Hindlimb muscle (tissue), 1 donor: ENCODE measurements around the gene CLDND2. TPM values are rescaled to one million over a fixed set of nuclear protein-coding genes. Genes with fewer than 3 reads are reported as not detected.

Source experiments
- DNase-seq: peaks from one replicate; pipeline ENCODE4 v3.0.0-alpha.2; 2013
- polyA plus RNA-seq: library from polyadenylated mRNA; unstranded; fragments of 120-200 nt; gene quantifications from one replicate; pipeline ENCODE4 v1.2.1, GENCODE V29; 2013; ENCODE audit not compliant: insufficient read length

Gene CLDND2
- polyA plus RNA-seq, 1 donor, result 2.2 TPM

GRCh38 chr19:51330366-51330765 lies 38.4 kb downstream of the CLDND2 start:
- no peak for DNase-seq

GRCh38 chr19:51329411-51329810 lies 39.4 kb downstream of the CLDND2 start:
- DNase-seq, result no peak

GRCh38 chr19:51327066-51328001 lies 41.5 kb downstream of the CLDND2 start:
- DNase-seq, result peak; percentile 32

GRCh38 chr19:51326216-51327065 lies 42.4 kb downstream of the CLDND2 start:
- no peak for DNase-seq

GRCh38 chr19:51325161-51325976 lies 43.4 kb downstream of the CLDND2 start:
- no peak for DNase-seq

- DNase-seq, result no peak
Measured at GRCh38 chr19:51324167-51324481, 44.7 kb downstream of the CLDND2 start.

- DNase-seq, result no peak
Measured at GRCh38 chr19:51323481-51324166, 45.2 kb downstream of the CLDND2 start.

GRCh38 chr19:51321799-51322198 lies 47.0 kb downstream of the CLDND2 start:
- no peak for DNase-seq

GRCh38 chr19:51320280-51320657 lies 48.5 kb downstream of the CLDND2 start:
- DNase-seq, result no peak

GRCh38 chr19:51319649-51320279 lies 49.0 kb downstream of the CLDND2 start:
- DNase-seq, result no peak

GRCh38 chr19:51318687-51319648 lies 49.8 kb downstream of the CLDND2 start:
- DNase-seq, result no peak

GRCh38 chr19:51317968-51318367 lies 50.8 kb downstream of the CLDND2 start:
- no peak for DNase-seq

- DNase-seq, result no peak
Measured at GRCh38 chr19:51317376-51317775, 51.4 kb downstream of the CLDND2 start.

Other genes starting within 250 kb of the CLDND2 start
- gene SIGLEC9, start 244.1 kb downstream of the CLDND2 start, polyA plus RNA-seq, result 1.1 TPM
- gene SIGLEC7, start 226.7 kb downstream of the CLDND2 start, polyA plus RNA-seq, result 0.76 TPM
- 4.1 TPM for gene CD33, start 143.9 kb downstream of the CLDND2 start, polyA plus RNA-seq
- not detected for gene SIGLECL1, start 117.9 kb downstream of the CLDND2 start, polyA plus RNA-seq
- gene IGLON5, start 57.4 kb downstream of the CLDND2 start, polyA plus RNA-seq, result 0.08 TPM
- 1.3 TPM for gene VSIG10L, start 26.9 kb downstream of the CLDND2 start, polyA plus RNA-seq
- gene ETFB, start 2.6 kb downstream of the CLDND2 start, polyA plus RNA-seq, result 50.3 TPM
- 2.8 TPM for gene NKG7, start 3.7 kb upstream of the CLDND2 start, polyA plus RNA-seq
- not detected for gene LIM2, start 19.0 kb upstream of the CLDND2 start, polyA plus RNA-seq
- gene C19orf84, start 21.6 kb upstream of the CLDND2 start, polyA plus RNA-seq, result not detected
- 1.7 TPM for gene SIGLEC10, start 48.6 kb upstream of the CLDND2 start, polyA plus RNA-seq
- 0.10 TPM for gene SIGLEC8, start 89.5 kb upstream of the CLDND2 start, polyA plus RNA-seq
- gene CEACAM18, start 109.5 kb upstream of the CLDND2 start, polyA plus RNA-seq, result not detected
- 0.22 TPM for gene SIGLEC12, start 132.8 kb upstream of the CLDND2 start, polyA plus RNA-seq
- gene SIGLEC6, start 162.7 kb upstream of the CLDND2 start, polyA plus RNA-seq, result not detected
- 6.6 TPM for gene ZNF175, start 202.3 kb upstream of the CLDND2 start, polyA plus RNA-seq